ENCODE results near the gene GDPD4. TPM values are rescaled to one million over a fixed set of nuclear protein-coding genes. Genes with fewer than 3 reads are reported as not detected.

The GDPD4 gene
- total and polyA plus RNA-seq, 2 of the 4 experiments (the other 2 are of a cell fraction) = not detected

GRCh38 chr11:77231800-77232199, 69.7 kb downstream of the GDPD4 start:
- Histone ChIP-seq H4K8ac (ENCODE audit: low read depth in 2 of 2, low read length in 2 of 2) (no peak overlapping the region), H3K9me1 (ENCODE audit: insufficient read depth, low read length) (no peaks in the 10 kb centered on the region), H3K9ac (ENCODE audit: low read depth, low read length) (no peak overlapping the region), H3K27me3 (ENCODE audit: control insufficient read depth, insufficient read depth, low read length) (peaks cover 3% of the 10 kb centered on the region; the same call in 1 of the 2 replicates), H3K23ac (ENCODE audit: low read depth, low read length) (no peak overlapping the region), H4K5ac (ENCODE audit: low read depth, low read length) (no peak overlapping the region), H3K4me2 (ENCODE audit: low read depth, low read length) (no peak overlapping the region), H3K4me3 (ENCODE audit: insufficient read depth, low read depth, low read length) (no peak overlapping the region), H2AK9ac (replicated peaks; ENCODE audit: low read depth, low read length, poor library complexity) (no peak overlapping the region), H3K9me3 (ENCODE audit: control insufficient read depth, insufficient read depth, low read length) (no peaks in the 10 kb centered on the region), H3K36me3 (ENCODE audit: control insufficient read depth, insufficient read depth, low read length) (no peaks in the 10 kb centered on the region), H2AK5ac (ENCODE audit: low read depth, low read length) (no peak overlapping the region), H3K4ac (ENCODE audit: low read depth, low read length) (no peak overlapping the region), H3K18ac (ENCODE audit: low read depth, low read length) (no peak overlapping the region), H3K14ac (replicated peaks; ENCODE audit: low read depth, low read length) (no peak overlapping the region), H4K91ac (ENCODE audit: insufficient read depth, low read depth, low read length) (no peak overlapping the region), H4K20me1 (ENCODE audit: insufficient read depth, low read length) (no peaks in the 10 kb centered on the region), H2BK120ac (ENCODE audit: low read depth, low read length) (no peak overlapping the region), H3K79me1 (ENCODE audit: low read depth in 1 of 2, low read length in 2 of 2) (no peaks in the 10 kb centered on the region), H3K27ac (ENCODE audit: insufficient read depth, low read length) (no peak overlapping the region), H2BK5ac (ENCODE audit: low read depth, low read length, poor library complexity, severe bottlenecking) (no peak overlapping the region), H3K4me1 (ENCODE audit: control insufficient read depth, insufficient read depth, low read length) (no peaks in the 10 kb centered on the region), H2BK15ac (ENCODE audit: low read depth, low read length) (no peak overlapping the region), H3K56ac (ENCODE audit: extremely low read depth, insufficient read depth, low read length) (no peak overlapping the region), H2AFZ (replicated peaks; ENCODE audit: low read length, poor library complexity) (no peak overlapping the region), H2BK20ac (ENCODE audit: low read depth, low read length) (no peak overlapping the region)
- dilution Hi-C loops (cut with HindIII; ENCODE audit: low sequenced_read_pairs, unreplicated experiment) = no loop called here
- ChIA-PET POLR2A (ENCODE audit: unreplicated experiment) (no interaction called here), CTCF (no interaction called here)
- ATAC-seq (ENCODE audit: low read depth) = no peak
- intact Hi-C loops (cut with micrococcal nuclease) = loop anchor here (10.0 kb wide), 1 partner anchor 183 kb away; no protein-coding TSS in a partner anchor
- TF ChIP-seq CHD1 (IDR thresholded peaks at IDR 0.05; ENCODE audit: low read depth, low read length) (no peak), RAD21 (IDR thresholded peaks at IDR 0.05; ENCODE audit: low read length) (no peak), USF2 (IDR thresholded peaks at IDR 0.05; ENCODE audit: low read depth, low read length) (no peak)
- BruUV-seq (replicated peaks) = no TSS peak
- in situ Hi-C loops (cut with MboI; ENCODE audit: low sequenced_read_pairs) = no loop called here
- no CpG with 5 or more reads among the region's 1 CpG for WGBS, 2 experiments (ENCODE audit: extremely low coverage in 2 of 2, insufficient read length in 1 of 2)
- no peak for DNase-seq
